ENCODE data around the gene CCDC92.

CCDC92 gene

DNA sequence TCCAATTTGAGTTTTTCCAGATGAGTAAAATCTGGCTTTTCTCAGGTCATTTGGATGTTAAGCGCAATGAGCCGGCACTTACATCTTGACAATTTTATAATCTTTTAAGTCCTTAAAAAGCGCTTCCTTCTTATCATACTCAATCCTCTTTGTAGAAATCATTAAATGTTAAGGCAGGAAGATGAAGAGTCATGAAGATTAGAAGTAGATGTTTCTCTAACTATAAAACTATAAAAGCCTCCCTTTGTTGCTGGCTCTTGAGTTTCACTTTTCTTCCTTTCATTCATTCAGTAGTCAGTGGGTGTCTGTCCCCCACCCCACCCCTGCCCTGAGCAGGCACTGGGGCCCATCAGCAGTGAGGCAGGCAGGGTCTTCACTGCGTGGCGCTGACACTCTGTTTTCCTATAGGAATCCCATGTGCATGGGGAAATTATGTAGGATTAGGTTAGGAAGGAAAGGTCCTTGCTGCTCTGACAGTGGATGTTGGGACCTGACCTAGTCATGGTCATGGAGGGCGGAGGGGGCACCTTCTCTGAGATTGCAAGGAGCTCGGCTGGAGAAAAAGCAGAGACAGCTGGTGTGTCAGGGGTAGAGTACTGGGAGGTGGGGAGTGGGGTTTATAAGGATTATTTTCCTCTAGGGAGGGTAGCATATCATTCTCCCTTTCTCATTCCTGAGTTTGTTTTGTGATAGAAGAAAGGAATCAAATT lies 65.8 kb downstream of the CCDC92 start:
- no peak for DNase-seq

GRCh38 chr12:123905319-123905925 lies 67.2 kb downstream of the CCDC92 start:
- peak; percentile 26 for DNase-seq

DNA sequence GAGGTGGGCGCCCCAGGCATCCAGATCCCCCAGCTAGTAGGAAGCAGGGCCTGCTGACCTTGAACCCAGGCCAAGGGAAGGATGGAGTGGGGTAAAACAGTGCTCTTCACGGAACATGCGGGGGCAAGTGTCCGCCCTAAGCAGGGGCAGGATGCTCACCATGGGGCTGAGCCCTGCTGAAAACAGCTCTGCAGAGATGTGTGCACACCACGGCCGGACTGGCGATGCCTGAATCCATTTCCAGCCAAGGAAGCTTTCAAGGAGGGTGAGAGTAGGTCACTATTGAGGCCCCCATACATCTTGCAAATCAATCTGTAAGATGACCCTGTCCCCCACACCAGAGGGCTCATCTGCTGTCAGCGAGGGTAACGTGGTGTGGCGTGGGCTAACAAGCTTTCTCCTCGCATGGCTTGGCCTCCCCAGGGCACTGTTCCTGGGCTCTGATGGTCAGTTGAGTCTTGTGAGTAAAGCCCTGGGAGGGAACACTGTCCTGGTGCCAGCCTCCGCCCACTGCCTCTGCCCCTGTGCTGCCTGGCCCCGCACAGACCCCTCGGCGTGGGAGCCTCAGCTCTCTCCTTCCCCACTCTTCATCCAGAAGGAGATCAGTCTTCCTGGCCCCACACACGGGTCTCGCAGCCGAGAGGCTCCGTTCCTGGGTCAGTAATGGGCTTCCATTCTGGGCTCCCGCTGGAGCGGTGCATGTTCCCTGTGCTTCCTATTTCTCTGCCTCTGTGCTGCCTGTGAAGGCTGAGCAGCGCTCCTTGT lies 69.1 kb downstream of the CCDC92 start:
- DNase-seq, result no peak

- DNase-seq, result no peak
Measured at GRCh38 chr12:123902821-123903220, 69.8 kb downstream of the CCDC92 start.

DNA sequence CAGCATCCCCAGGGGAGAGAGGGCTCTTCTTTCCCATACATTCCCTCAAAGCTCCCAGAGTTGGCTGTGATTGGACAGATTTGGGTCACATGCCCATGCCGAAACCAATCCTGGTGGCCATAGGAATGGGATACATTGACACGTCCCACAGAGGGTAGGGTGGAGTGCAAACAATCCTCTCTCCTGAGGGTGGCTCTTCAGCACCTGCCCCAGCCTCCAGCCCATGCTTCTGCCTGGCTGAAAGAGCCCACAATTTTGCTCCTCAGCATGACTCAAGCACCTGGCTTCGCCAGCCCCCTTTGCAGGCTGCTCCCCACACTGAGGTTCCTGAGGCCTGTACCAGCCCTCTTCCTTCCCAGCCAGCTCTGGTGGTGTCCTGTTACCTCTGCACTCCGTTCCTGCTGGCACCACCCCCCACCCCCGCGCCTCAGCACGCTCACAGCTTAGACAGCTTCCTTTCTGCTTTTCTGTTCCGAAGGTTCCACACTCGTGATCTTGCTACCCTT lies 71.7 kb downstream of the CCDC92 start:
- no peak for DNase-seq

GRCh38 chr12:123899368-123899767 lies 73.3 kb downstream of the CCDC92 start:
- DNase-seq, result no peak

DNA sequence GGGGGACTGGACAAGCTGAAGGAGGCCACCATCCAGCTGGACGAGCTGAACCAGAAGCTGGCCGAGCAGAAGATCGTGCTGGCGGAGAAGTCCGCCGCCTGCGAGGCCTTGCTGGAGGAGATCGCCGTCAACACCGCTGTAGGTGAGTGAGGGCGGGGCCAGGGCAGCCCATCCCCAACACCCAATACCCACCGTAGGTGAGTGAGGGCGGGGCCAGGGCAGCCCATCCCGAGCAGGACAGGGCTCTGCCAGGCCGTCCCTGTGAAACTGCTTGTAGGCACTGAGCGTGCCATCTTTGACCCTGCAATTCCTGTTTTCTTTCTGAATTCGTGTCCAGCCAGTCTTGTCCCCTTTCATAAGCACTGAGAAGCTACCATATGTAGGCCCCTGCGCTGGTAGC lies 74.0 kb downstream of the CCDC92 start:
- no peak for DNase-seq

DNA sequence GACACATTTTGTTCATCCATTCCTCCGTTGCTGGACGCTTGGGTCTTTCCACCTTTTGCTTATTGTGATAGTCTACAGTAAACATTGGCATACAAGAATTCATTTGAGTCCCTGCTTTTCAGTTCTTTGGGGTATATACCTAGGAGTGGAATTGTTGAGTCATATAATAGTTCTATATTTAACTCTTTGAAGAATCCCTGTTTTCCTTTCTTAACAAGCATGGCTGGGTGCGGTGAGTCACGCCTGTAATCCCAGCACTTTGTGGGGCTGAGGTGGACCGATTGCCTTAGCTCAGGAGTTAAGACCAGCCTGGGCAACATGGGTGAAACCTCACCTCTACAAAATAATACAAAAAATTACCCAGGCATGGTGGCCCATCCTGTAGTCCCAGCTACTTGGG lies 75.4 kb downstream of the CCDC92 start:
- no peak for DNase-seq

- DNase-seq, result no peak
Measured at GRCh38 chr12:123896767-123897166, 75.9 kb downstream of the CCDC92 start.

DNA sequence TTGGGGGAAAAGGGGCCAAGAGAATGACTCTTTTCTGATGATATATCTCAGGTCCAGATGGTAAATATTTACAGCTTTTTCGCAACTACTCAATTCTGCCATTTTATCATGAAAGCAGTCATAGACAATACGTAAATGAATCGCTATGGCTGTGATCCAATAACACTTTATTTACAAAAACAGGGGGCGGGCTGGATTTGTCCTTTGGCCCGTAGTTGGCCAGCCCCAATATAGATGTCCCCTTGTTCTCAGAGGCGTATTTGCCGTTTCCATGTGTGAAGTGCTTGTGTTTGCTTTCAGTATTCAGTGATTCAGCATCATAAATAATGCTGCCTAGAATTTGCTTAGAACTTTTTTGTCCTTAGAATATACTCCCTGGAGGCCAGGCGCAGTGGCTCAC lies 77.2 kb downstream of the CCDC92 start:
- no peak for DNase-seq

DNA sequence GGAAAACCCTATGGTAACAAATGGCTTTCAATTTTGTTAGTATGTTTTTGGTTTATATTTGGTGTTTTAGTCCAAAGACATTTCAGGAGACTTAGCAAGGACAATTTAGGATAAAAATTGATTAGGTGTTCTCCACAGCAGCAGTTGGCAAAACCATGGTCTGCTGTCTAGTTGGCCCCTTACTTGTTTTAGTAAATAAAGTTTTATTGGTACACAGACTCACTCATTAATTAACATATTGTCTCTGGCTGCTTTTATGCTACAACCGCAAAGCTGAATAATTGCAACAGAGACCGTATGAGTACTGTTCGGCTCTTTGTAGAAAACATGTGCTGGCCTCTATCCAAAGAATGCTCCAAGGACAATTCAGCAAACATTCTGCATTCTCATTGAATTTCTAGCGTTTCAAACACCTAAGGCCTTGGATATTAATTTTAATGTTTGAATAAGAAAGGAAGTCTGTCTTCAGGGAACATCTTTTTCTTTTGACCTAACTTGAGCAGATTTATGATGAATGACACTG lies 77.7 kb downstream of the CCDC92 start:
- no peak for DNase-seq

DNA sequence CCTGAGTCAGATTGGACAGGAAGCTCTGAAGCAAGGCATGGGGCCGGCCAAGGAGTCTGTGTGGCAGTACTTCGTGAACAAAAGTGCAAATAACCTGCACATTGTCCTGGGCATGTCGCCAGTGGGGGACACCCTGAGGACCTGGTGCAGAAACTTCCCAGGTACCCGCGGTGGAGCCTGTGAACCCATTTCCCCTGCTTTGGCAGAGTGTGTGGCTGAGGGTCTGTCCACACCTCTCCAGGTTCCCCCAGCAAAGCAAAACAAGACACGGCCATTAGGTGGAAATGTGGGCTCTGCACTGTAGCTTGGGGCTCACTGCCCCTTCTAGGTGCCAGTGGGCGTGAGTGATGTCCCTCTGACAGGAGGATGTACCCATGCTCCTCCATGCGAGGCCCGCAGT lies 79.4 kb downstream of the CCDC92 start:
- no peak for DNase-seq

GRCh38 chr12:123892853-123893252 lies 79.8 kb downstream of the CCDC92 start:
- DNase-seq, result no peak

- DNase-seq, result no peak
Measured at GRCh38 chr12:123892180-123892559, 80.5 kb downstream of the CCDC92 start.

GRCh38 chr12:123891516-123892179 lies 81.0 kb downstream of the CCDC92 start:
- DNase-seq, result no peak

- no peak for DNase-seq
Measured at GRCh38 chr12:123891011-123891410, 81.6 kb downstream of the CCDC92 start.

- DNase-seq, result no peak
Measured at GRCh38 chr12:123890536-123890902, 82.1 kb downstream of the CCDC92 start.

DNA sequence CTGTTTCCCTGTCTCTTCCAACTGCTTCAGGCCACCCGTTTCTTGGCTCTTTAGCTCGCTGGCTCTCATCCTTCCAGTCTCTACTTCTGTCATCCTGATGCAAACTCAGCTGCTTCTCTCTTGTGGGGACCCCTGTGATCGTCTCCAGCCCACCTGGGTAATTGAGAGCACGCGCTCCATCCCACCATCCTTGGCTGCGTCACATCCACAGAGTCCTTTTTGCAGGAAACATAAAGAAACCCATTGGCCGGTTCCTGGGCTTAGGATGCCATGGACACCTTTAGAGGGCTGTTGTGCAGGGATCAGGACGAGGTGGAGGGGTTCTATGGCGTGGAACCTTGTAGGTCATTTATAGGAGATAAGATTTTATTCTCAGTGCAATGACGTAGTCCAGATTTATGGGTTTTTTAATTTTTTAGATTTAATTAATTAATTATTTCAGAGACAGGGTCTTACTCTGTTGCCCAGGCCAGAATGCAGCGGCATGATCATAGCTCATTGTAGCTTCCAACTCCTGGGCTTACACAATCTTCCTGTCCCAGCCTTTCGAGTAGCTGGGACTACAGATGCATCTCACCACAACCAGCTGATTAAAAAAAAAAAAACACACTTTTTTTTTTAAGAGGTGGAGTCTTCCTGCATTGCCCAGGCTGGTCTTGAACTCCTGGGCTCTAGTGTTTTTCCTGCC lies 82.6 kb downstream of the CCDC92 start:
- DNase-seq, result no peak

DNA sequence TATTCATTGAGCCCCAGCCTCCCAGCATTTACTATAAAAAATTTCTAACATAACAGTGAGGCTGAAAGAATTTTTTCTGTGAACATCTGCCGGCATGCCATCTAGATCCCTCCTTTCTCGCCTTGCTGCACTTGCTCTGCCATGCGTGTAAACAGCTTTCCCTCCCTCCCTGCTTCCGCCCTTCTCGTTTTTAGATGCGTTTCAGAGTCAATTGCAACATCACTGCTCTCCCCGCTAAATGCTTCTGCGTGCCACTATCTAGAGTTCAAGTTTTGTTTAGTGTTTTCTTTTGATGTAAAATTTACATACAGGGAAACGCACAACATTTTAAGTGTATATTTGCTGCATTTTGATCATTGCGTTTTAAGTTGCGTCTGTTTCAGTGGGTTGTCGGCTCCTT lies 83.6 kb downstream of the CCDC92 start:
- DNase-seq, result no peak

GRCh38 chr12:123886931-123887582 lies 85.6 kb downstream of the CCDC92 start:
- DNase-seq, result no peak

GRCh38 chr12:123886258-123886657 lies 86.4 kb downstream of the CCDC92 start:
- DNase-seq, result no peak

Measured in NCI-H2029 (cell line).